Suprapubic skin (tissue), 4 donors: ENCODE measurements around the gene ARL10. TPM values are rescaled to one million over a fixed set of nuclear protein-coding genes. Genes with fewer than 3 reads are reported as not detected.

Experiments
- DNase-seq, 2 donors: peaks; one replicate each; pipeline ENCODE4 v3.0.0-alpha.2; 2019; ENCODE audit warnings: low spot score in 2 of 2
- H3K27ac ChIP-seq: fragments of 200-600 bp; sonication (generic); one replicate; pipeline ENCODE4 v1.5.1; 2019
- H3K27me3 ChIP-seq: fragments of 200-600 bp; sonication (generic); one replicate; pipeline ENCODE4 v1.5.1; 2019
- H3K36me3 ChIP-seq: fragments of 200-600 bp; sonication (generic); one replicate; pipeline ENCODE4 v1.5.1; 2019
- H3K4me1 ChIP-seq: fragments of 200-600 bp; sonication (generic); one replicate; pipeline ENCODE4 v1.5.1; 2019
- H3K4me3 ChIP-seq: fragments of 200-600 bp; sonication (generic); one replicate; pipeline ENCODE4 v1.5.1; 2019; ENCODE audit warnings: mild to moderate bottlenecking
- H3K9me3 ChIP-seq: fragments of 200-600 bp; sonication (generic); one replicate; pipeline ENCODE4 v1.5.1; 2019
- EP300 ChIP-seq: sonication (generic); formaldehyde crosslinking; IDR thresholded peaks from one replicate; pipeline ENCODE4 v1.6.1; 2017; ENCODE audit warnings: antibody characterized with exemption
- POLR2A ChIP-seq, 2 donors: fragments of 450-650 bp; IDR thresholded peaks; one replicate each; pipeline ENCODE4 v1.6.1; 2017; ENCODE audit warnings: antibody characterized with exemption in 2 of 2, mild to moderate bottlenecking in 2 of 2, moderate library complexity in 2 of 2
- POLR2AphosphoS5 ChIP-seq, 3 donors: sonication (generic); formaldehyde crosslinking; IDR thresholded peaks; one replicate each; pipeline ENCODE4 v1.6.1; 2017; ENCODE audit warnings: antibody characterized with exemption in 3 of 3
- WGBS: methylation state at CpG from one replicate; pipeline ENCODE4 v1.1.5; 2018; 5-methylcytosine and 5-hydroxymethylcytosine counted together
- total RNA-seq, 4 donors: library from RNA; depleted of rRNA; stranded (reverse); fragments of >200 nt; gene quantifications; one replicate each; pipeline ENCODE4 v1.1.0, GENCODE V29; 2016
- TF ChIP-seq, protein P1 (sequence below), 2 donors: fragments of 200-600 bp in 1 of 2; fragments of 450-650 bp in 1 of 2; sonication (generic) in 1 of 2; IDR thresholded peaks; one replicate each; pipeline ENCODE4 v1.5.1; 2016 to 2019; ENCODE audit warnings: antibody characterized with exemption in 2 of 2, mild to moderate bottlenecking in 1 of 2, moderate library complexity in 1 of 2

ARL10 gene
- total RNA-seq, 4 donors from 2014 or later, result 7.1 to 36.4 (median 21.2) TPM

GRCh38 chr5:176342766-176343458 lies 22.4 kb upstream of the ARL10 start:
- 56% methylated on average over 2 of the region's 2 CpGs for WGBS
- DNase-seq, result no peak
- TF ChIP-seq POLR2A (IDR thresholded peaks at IDR 0.05) (no peak), EP300 (no peak), POLR2AphosphoS5 (IDR thresholded peaks at IDR 0.05) (no peak)
- TF ChIP-seq, protein P1, sequence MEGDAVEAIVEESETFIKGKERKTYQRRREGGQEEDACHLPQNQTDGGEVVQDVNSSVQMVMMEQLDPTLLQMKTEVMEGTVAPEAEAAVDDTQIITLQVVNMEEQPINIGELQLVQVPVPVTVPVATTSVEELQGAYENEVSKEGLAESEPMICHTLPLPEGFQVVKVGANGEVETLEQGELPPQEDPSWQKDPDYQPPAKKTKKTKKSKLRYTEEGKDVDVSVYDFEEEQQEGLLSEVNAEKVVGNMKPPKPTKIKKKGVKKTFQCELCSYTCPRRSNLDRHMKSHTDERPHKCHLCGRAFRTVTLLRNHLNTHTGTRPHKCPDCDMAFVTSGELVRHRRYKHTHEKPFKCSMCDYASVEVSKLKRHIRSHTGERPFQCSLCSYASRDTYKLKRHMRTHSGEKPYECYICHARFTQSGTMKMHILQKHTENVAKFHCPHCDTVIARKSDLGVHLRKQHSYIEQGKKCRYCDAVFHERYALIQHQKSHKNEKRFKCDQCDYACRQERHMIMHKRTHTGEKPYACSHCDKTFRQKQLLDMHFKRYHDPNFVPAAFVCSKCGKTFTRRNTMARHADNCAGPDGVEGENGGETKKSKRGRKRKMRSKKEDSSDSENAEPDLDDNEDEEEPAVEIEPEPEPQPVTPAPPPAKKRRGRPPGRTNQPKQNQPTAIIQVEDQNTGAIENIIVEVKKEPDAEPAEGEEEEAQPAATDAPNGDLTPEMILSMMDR (IDR thresholded peaks at IDR 0.05), result no peak
- H3K4me1 ChIP-seq, result no peaks in the 10 kb centered on the region
- no peak overlapping the region for H3K27ac ChIP-seq
- peaks cover 52% of the 10 kb centered on the region for H3K36me3 ChIP-seq
- H3K9me3 ChIP-seq, result no peaks in the 10 kb centered on the region
- H3K27me3 ChIP-seq, result no peaks in the 10 kb centered on the region
- H3K4me3 ChIP-seq, result no peak overlapping the region

- H3K27me3 ChIP-seq, result no peaks in the 10 kb centered on the region
- no peaks in the 10 kb centered on the region for H3K9me3 ChIP-seq
- TF ChIP-seq EP300, result no peak
- no peak for TF ChIP-seq POLR2A (IDR thresholded peaks at IDR 0.05)
- TF ChIP-seq POLR2AphosphoS5 (IDR thresholded peaks at IDR 0.05), result no peak
- TF ChIP-seq, protein P1 (IDR thresholded peaks at IDR 0.05), result no peak
- DNase-seq, result no peak
- no peak overlapping the region for H3K27ac ChIP-seq
- H3K4me1 ChIP-seq, result no peaks in the 10 kb centered on the region
- H3K36me3 ChIP-seq, result peaks cover 97% of the 10 kb centered on the region
- H3K4me3 ChIP-seq, result no peak overlapping the region
- WGBS, result 93% methylated on average over 8 of the region's 8 CpGs
These were observed 14.9 kb upstream of the ARL10 start for GRCh38 chr5:176350416-176350815.

- WGBS, result 60% methylated on average over 5 of the region's 5 CpGs
- no peak overlapping the region for H3K27ac ChIP-seq
- H3K4me1 ChIP-seq, result no peaks in the 10 kb centered on the region
- no peak overlapping the region for H3K4me3 ChIP-seq
- peaks cover 84% of the 10 kb centered on the region for H3K36me3 ChIP-seq
- H3K27me3 ChIP-seq, result no peaks in the 10 kb centered on the region
- DNase-seq, result no peak
- H3K9me3 ChIP-seq, result no peaks in the 10 kb centered on the region
- no peak for TF ChIP-seq EP300
- no peak for TF ChIP-seq POLR2AphosphoS5 (IDR thresholded peaks at IDR 0.05)
- TF ChIP-seq POLR2A (IDR thresholded peaks at IDR 0.05), result no peak
- TF ChIP-seq, protein P1 (IDR thresholded peaks at IDR 0.05), result no peak
These were observed 13.0 kb upstream of the ARL10 start for GRCh38 chr5:176352116-176352878.

DNA sequence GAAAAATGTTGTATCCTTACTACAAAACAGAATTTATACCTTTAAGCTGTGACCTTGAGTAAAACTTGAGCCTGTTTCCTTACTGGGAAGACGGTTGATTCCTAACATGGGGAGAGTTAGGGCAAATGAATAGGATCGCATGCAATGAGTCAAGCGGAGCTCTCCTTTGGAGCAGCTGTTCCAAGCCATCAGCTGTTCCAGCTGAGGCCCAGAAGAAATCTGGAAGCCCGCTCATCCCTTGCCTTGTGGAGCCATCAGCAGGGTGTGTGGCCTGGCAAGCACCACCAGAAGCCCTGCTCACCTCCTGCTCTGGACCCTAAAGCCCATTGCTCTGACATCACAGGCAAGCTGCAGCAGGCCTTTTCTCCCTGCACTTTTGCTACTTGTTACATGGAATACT lies 11.8 kb upstream of the ARL10 start:
- TF ChIP-seq POLR2AphosphoS5 (IDR thresholded peaks at IDR 0.05) (no peak), POLR2A (IDR thresholded peaks at IDR 0.05) (no peak), EP300 (no peak)
- TF ChIP-seq, protein P1 (IDR thresholded peaks at IDR 0.05), result no peak
- H3K9me3 ChIP-seq, result no peaks in the 10 kb centered on the region
- peaks cover 84% of the 10 kb centered on the region for H3K36me3 ChIP-seq
- 93% methylated on average over 4 of the region's 4 CpGs for WGBS
- H3K27ac ChIP-seq, result no peak overlapping the region
- DNase-seq, result no peak
- H3K4me1 ChIP-seq, result no peaks in the 10 kb centered on the region
- no peaks in the 10 kb centered on the region for H3K27me3 ChIP-seq
- no peak overlapping the region for H3K4me3 ChIP-seq
